ENCODE results near the gene NATD1. TPM values are rescaled to one million over a fixed set of nuclear protein-coding genes. Genes with fewer than 3 reads are reported as not detected.
A peak's percentile ranks its signal among the peaks of the same experiment; 100 is the strongest.

NATD1 gene, protein sequence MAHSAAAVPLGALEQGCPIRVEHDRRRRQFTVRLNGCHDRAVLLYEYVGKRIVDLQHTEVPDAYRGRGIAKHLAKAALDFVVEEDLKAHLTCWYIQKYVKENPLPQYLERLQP
- total RNA-seq = 1.1 TPM

DNA sequence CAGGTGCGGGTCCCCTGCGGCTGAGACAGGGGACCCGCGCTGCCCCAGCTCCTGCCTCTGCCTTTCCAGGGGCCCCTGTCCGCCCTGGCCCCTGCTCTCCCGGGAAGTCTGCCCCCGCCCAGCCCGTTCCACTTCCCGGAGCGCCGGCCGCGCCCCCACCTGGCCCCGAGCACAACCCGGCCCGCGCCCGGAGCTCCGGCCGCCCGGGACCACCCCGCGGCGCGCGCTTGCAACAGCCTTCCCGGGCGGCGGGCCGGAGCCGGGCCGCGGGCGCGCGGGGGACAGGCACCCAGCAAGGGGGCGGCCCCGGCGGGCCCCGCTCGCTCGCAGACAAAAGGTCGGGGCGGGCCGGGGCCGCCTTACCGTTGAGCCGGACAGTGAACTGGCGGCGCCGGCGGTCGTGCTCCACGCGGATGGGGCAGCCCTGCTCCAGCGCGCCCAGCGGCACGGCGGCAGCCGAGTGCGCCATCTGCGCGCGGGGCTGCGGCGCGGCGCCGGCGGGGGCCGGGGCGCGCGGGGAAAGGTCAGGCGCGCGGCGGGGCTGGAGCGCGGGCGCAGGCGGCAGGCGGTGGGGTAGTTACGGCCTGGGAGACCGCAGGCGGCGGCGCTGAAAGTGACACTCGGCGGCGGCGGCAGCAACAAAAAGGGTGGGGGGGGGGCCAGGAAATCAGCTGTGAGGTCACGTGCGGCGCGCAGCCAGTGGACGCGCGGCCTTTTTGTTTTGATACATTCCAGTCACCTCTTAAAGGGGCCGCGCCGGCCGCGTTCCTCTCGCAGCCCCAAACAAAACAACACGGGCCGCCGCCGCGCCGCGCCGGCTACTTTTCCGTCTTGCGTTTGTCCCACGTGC is at the start of gene NATD1:
Gene NATD1, minus strand, starts transcription at position 615 of the 850 bp plus-strand sequence. Its CDS starts 146 bp downstream, at position 469.
- DNase-seq = peak; percentile 84

DNA sequence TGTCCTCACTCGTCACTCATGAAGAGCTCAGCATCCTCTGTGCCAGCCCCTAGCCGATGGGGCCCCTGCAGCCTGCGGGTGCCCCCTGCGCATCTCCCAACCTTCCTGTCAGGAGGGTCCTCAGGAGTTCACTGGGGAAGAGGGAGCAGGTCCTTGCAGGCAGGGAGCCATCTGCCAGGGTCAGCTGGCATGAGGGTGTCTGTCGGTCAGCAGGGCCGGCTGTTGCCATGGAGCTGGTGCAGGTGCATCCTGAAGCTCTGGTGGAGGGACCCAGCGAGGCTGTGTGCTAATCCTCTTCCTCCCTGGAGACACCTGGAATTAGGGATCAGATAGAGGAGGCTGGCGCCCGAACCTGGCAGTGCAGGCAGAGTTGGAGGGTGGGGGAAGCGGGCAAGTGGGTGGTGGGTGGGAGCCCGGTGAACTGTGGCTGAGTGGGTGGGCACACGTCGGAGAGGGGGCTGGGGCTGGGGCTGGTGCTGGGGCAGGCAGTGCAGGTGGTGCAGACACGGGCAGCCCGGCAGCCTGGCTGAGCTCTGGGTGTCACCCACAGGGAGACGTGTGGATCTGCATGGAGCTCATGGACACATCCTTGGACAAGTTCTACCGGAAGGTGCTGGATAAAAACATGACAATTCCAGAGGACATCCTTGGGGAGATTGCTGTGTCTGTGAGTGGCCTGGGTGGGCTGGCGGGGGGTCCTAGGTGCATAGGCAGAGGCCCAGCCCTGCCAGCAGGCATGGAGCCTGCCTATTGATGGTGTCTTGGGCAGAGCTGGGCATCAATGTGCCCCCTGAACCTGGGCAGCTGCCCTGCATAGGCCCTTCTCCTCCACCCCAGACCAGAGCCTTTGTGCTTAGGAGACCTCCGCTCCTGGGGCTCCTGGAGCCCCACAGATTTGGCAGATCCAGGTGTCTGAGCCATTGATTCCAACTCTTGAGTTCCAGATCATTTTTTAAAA is 48.7 kb upstream of the NATD1 start:
- no peak for DNase-seq

DNA sequence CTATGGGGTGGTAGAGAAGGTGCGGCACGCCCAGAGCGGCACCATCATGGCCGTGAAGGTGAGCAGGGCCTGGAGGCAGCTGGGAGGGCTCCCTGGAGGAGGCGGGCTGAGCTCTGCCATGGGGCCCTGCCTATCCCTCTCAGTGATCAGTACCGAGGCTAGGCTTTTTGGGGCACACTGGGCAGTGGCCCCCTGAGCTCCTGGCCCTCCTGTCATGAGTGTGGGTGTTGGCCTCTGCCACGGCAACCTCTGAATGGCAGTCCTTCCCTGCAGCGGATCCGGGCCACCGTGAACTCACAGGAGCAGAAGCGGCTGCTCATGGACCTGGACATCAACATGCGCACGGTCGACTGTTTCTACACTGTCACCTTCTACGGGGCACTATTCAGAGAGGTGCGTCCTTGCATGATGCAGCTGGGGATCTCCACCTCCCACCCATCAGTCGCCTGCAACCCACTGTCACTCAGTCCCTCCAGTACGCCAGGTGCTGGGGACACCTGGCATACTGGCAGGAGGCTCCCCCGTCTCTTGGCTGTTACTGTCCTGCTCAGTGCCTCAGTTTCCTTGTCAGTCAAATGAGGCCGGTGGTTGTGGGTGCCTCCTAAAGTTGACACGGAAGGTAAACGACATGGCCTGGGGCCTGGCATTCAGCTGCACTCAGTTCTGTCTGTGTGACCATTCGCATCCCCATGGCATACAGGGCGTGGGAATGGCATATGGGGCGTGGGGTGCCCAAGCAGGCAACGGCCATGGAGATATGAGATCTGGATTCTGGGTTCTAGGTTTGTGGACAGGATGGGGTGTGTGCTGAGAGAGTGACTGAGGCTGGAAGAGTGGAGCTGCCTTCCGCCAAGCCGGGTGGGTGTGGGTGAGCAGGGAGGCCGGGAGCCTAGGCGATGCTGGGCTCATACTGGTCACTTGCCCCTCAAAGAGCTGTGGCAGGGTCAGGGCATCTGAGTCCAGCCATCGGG is 47.7 kb upstream of the NATD1 start:
- DNase-seq = no peak

DNA sequence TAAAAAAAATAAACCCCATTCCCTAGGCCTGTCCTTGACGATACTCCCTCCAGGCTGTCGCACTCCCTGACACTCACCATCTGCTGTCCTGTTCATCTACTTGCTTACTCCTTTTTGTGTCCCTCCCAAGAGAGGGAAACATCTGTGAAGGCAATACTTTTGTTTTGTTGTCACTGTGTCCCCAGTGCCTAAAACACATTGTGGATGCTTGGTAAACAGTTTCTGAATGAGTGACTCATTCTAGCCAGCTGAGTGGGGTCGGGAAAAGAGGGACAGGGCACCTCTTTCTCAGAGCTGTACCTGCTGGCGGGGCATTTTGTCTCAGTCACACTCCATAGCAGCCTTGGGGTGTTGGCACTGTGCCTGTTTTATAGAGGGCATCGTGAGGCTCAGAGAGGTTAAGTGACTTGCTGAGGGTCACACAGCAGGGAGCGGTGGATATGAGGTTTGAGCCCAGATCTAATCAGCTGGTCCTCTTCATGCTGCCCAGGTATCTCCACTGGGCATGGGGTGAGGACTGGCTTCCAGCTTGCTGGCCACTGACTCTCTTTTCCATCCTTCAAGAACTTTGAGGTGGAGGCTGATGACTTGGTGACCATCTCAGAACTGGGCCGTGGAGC is 46.9 kb upstream of the NATD1 start:
- no peak for DNase-seq

DNA sequence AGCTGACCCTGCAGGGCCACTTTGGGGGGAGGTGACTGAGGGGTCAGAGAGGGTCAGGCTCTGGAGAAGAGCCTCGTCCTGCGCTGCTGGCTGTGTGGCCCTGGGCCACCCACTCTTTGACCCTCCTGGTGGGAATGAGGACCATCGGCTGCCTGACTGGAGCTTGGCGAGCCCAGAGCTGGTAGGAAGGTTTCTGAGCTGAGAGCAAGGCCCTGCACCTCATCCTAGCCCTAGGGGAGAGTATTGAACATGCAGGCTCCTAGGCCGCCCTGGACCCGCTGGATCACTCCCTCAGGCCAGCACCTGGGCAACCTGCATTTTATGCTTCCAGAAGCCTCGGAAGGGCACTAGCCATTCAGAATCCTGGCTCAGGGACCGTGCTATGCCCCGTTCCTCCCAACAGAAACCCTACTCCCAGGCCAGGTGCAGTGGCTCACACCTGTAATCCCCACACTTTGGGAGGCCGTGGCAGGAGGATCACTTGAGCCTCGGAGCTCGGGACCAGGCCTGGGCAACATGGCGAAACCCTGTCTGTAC is 45.8 kb upstream of the NATD1 start:
- DNase-seq = no peak

DNA sequence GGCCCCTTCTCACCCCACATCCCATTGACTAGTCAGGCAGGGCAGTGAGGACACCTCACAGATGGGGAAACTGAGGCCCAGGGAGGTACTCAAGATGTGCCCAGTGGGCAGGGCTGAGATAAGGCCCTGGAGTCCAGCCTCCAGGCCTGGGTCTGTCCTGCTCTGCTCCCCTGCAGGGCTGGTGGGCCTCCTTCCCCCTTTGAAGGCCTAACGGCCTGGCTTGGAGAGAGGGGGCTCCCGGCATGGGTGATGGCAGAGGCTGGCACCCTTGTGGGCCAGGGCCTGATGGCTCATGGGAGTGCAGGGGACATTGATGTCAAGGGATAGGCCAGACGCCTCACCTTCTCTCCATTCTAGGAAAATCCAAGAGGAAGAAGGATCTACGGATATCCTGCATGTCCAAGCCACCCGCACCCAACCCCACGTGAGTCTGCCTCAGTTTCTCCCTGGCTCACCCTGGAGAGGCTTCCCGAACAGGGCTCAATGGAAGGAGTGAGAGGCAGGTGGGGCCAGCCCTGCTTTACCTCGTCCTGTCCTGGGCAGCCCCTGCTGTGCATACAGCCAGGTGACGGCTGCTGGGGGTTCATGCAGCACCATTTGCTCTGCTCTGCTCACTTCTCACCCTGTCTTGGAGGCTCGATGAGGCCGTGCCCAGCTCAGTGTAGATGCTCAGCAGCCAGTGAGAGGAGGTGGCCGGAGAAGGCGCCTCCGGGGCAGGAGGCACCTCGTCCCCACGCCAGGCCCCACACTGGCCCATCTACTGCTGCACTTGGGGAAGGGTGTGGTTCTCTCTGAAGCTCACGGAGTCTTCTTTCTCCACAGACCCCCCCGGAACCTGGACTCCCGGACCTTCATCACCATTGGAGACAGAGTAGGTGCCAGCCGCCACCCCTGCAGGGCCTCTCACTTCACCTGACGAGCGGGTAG is 45.1 kb upstream of the NATD1 start:
- no peak for DNase-seq

DNA sequence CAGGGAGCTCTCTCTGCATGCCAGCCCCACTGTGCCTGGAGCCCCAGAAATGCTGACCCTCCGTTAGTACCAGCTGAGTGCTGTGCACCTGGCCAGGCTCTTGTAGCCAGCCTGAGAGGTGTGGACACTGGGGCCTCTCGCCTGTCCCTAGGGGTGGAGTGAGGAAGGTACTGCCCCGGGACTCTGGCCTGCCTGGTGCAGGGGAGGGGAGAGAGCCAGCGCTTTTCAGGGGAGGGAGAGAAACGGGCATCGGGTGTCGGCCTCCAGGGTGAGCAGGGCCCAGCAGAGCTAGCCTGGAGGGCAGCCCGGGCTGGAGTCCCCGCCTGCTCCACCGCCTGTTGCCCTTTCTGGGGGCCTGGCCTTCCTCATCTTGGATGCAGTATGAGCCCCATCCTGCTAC is 44.4 kb upstream of the NATD1 start:
- no peak for DNase-seq

DNA sequence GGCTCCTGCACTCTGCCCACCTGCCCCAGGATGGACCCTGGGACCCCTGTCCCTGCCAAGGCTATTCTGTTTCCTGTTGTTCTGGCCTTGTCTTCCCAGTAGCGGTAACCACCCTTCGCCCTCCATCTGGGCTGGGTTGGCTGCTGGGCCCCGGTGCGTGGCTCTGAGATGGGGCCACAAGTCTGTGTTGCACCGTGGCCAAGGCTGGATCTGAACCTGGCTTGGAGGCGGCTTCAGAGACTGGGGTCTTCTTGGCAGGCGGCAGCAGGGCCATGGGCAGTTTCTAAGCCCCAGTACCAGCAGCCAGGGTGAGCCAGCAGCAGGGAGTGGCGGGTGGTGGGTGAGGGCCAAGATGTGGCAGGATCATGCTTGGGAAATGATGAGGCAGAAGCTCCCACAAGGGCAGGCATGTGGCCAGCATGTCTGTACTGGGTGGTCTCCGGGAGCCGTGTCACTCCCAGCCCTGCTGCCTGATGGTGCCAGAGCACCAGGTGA is 43.9 kb upstream of the NATD1 start:
- no peak for DNase-seq

DNA sequence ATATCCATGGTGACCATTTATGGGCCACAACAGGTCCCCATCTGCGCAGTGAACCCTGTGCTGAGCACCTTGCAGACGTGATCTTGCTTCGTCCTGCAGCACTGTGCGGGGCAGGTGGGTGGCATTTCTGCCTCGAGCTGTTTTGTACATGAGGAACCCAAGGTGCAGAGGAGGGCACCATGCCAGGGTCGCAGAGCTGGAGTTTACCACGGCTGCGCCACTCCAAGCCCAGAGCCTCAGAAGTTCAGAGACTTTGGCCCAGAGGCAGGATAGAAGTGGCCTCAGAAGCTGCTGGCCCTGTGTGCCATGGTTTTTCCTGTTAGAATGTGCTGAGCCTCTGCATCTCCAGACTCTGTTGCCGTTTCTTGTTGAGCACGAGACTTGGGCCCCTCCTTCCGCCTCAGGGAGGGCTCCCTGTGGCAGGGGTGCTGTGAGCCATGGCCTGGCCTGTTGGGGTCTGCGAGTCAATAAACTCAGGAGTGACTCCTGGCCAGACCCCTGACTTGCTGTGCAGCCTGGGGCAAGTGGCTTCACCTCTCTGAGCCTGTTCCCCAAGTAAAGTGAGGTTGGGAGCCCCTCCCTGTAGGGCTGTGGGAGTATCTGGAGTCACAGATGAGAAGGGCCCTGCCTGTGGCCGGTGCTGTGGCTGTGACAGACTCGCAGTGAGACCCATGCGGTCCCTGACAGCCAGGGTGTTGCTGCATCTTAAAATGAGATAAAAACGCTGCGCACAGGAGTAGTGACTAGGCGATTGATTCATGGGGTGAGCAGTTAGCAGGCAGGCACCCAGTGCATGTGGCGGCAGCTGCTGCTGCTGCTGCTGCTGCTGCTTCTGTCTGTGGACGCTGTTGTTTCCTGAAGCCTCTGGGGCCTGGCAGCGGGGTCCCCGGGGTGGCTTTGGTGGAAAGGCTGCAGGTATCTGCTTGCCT is 43.2 kb upstream of the NATD1 start:
- DNase-seq = no peak

DNA sequence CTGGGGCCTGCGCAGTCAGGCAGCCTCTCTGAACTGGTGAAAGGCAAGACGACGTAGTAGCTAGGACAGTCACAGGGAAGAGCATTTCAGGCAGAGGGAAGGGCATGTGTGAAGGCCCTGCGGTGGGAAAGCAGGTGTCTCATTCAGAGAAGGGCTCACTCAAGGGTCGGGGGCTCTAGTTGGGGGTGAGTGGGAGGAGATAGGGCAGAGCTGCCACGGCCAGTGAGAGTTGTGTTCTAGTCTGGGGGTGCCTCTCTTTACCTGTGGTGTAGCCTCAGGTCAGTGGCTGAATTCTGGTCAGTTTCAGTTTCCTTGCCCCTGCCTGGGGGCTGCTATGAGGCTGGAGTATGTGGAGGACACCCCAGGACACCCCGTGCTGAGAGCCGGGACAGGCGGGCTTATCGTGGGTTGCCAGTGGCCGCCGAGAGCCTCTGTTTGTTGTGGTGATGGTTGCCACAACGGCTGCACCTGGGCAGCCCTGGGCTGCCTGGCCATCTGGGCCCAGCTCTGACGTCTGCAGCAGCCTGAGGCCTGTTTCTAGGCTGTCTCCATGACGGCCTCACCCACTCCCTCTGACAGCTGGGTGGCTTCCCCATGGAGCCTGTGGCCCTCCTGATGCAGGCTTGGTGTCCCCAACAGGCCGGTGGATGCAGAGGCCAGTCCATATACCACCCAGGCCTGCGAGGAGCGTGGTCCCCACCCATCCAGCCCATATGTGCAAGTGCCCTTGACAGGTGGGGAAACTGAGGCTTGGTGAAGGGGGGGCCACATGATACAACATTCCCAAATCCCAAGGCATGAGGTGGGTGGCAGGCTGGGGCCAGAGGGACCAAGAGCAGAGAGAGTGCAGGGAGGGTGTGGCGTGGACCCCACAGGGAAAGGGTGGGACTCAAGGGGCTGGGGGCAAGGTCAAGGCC is 42.1 kb upstream of the NATD1 start:
- DNase-seq = no peak

DNA sequence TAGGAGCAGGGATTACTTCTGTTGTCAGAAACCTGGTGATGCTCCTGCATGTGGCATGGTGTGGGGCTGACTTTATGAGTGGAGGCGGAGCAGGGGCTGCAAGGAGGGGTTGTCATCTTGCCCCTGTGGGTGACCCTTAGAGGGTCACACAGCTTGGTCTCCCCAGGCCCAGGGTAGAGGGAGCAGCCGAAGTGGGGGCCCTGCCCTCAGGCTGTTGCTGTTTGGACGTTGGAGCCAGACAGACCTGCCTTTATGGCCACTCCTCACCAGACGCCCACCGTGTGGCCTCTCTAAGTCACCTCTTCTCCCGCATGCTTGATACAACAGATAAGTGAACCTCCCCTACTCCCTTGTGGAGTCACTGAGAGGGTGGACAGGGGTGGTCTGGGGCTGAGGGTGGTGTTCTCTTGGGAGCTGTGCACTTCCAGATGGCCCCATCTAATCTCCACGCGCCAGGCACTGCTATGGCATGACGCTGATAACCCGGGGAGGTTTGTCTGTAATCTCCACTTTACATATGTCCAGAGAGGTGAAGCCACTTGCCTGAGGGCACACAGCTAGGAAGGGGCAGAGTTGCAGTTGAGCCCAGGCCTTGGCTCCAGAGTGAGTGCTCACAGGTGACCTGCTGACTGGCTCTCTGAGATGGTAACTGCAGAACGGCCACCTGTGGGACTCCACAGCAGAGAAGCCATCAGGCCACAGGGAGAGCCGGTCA is 41.3 kb upstream of the NATD1 start:
- no peak for DNase-seq

DNA sequence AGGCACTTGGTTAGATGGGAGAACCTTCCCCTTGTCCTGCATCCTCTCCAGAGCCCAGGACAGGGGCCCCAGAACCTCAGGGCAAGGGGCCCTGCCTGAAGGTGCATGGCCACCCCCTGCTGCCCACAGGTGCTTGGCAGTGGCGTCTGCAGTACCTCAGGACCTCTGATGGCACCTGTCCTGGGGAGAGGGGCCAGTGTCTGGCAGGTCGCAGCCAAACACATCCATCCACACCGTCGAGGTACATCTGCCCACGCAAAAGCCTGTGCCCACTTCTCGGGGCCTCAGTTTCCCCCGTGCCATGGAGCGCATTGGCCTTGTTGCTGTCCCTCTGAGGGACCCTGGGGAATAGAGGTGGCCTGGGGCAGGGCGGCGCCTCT is 40.6 kb upstream of the NATD1 start:
- DNase-seq = no peak

DNA sequence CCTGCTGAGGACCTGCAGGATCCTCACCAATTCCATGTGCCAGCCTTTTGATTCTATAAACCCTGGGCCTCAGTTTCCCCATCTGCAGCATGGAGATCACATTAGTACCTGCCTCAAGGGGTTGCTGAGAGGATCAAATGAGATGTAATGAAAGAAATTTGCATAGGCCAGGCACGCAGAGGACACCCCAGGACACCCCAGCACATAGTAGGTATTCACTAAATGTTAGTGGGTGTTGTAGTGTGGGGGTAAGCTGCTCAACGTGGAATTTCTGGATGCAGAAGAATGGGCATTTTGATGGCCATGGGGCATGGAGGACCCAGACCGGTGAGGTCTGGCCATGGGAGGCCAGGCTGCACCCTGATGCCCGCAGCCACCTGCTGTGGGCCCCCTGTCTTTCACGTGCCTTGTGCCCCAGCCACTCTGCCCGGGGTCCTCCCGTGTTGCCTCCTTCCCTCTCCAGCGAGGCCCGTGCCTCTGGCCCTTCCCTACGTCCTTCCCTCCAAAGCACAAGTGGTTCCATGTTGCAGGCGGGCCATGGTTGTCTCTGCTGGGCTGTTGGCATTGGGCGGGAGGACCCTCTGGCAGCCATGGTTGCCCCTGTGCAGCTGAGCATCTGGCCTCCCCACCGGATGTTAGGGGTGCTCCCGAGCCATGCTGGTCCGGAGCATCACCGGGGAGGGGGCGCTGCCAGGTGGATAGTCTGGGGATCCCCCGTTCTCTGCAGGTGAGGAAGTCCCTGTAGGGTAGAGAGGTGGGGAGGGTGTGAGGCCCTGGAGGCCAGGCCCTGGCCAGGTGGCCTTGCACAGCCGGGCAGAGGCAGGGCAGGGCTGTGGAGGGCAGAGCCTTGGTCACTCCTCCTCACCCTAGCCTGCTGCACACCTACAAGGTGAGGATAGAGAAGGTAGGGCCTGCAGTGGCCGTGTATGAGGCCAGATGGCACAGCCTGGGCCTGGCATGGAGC is 39.9 kb upstream of the NATD1 start:
- no peak for DNase-seq

DNA sequence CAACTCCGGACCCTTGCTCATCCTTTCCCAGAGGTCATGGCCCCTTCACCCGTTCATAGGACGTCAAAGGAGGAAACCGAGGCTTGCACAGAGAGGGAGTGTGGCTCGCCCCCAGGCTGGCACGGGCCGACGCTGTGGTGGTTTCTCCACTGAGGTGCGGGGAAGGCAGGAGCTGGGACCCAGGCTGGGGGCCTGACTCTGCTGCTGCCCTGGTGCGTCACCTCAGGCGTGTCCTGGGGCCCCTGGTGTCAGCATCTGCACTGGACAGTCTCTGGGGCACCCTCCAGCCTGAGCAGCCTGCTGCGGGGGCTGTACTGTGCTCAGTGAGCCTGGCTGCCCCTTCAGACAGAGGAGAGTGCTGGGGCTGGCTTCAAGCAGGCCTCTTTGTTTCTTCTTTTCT is 38.7 kb upstream of the NATD1 start:
- no peak for DNase-seq

DNA sequence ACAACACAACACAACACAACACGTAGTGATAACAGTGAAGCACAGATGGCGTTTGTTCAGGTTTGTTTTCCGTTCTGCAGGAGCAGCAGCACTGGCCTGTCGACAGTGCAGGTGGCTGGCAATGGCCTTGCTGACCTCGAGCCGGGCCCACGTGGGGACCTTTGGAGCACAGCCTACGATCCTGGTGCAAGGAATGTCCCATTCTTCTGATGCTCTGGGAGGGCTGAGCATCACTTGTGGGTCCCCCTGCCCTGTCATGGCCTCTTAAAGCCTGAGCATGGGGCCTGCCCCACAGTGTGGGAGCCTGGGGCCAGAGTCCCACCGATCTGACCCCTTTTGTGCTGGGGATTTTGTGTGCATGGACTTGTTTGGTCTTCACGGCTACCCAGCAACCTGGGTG is 38.1 kb upstream of the NATD1 start:
- DNase-seq = no peak

Measured in occipital lobe (tissue), 2 donors.